ENCODE measurements around the gene S1PR1. TPM values are rescaled to one million over a fixed set of nuclear protein-coding genes. Genes with fewer than 3 reads are reported as not detected.
A peak's percentile ranks its signal among the peaks of the same experiment; 100 is the strongest.

S1PR1 gene
- total and polyA plus RNA-seq, 10 donors, result 42.5 to 219 (median 122) TPM

GRCh38 chr1:101250656-101251272 lies 13.9 kb downstream of the S1PR1 start:
- TF ChIP-seq POLR2A (IDR thresholded peaks at IDR 0.05), result no peak
- no peak for TF ChIP-seq CTCF (IDR thresholded peaks at IDR 0.05 in 8 of 11, conservative IDR thresholded peaks at IDR 0.05 in 3 of 11)
- no peak for TF ChIP-seq POLR2AphosphoS5 (IDR thresholded peaks at IDR 0.05)
- Histone ChIP-seq H3K4me3 (no peak overlapping the region), H3K9me3 (no peaks in the 10 kb centered on the region), H3K27ac (peak overlapping the region in 2 of 8 donors; percentile 5 to 24), H3K36me3 (no peaks in the 10 kb centered on the region), H3K27me3 (replicated peaks in 1 of 7) (no peaks in the 10 kb centered on the region), H3K4me1 (peaks cover 12 to 58% (median 42%) of the 10 kb centered on the region in 6 donors)
- DNase-seq, result no peak
- 52 to 68% (median 53%) methylated on average over 5 of the region's 5 CpGs for WGBS, 5 donors
- intact Hi-C loops (cut with DNase I; ENCODE audit: low total_unique reads), result no loop called here

GRCh38 chr1:101251504-101251903 lies 14.7 kb downstream of the S1PR1 start:
- no peaks in the 10 kb centered on the region for H3K36me3 ChIP-seq
- intact Hi-C loops (cut with DNase I; ENCODE audit: low total_unique reads), result no loop called here
- H3K4me1 ChIP-seq, result peaks cover 6 to 50% (median 35%) of the 10 kb centered on the region in 6 donors
- H3K4me3 ChIP-seq, result no peak overlapping the region
- no peaks in the 10 kb centered on the region for H3K27me3 ChIP-seq (replicated peaks in 1 of 7)
- H3K27ac ChIP-seq, result peak overlapping the region in 1 of 8 donors; percentile 24
- TF ChIP-seq POLR2A (IDR thresholded peaks at IDR 0.05) (no peak), POLR2AphosphoS5 (IDR thresholded peaks at IDR 0.05) (no peak), CTCF (IDR thresholded peaks at IDR 0.05 in 8 of 11, conservative IDR thresholded peaks at IDR 0.05 in 3 of 11) (no peak)
- no peaks in the 10 kb centered on the region for H3K9me3 ChIP-seq
- no peak for DNase-seq

GRCh38 chr1:101253976-101254674 lies 17.3 kb downstream of the S1PR1 start:
- DNase-seq, result no peak
- Histone ChIP-seq H3K4me3 (no peak overlapping the region), H3K27me3 (replicated peaks in 1 of 7) (no peaks in the 10 kb centered on the region), H3K36me3 (no peaks in the 10 kb centered on the region), H3K4me1 (peaks cover 5 to 47% (median 39%) of the 10 kb centered on the region in 6 donors), H3K27ac (no peak overlapping the region), H3K9me3 (no peaks in the 10 kb centered on the region)
- TF ChIP-seq POLR2A (IDR thresholded peaks at IDR 0.05) (no peak), CTCF (IDR thresholded peaks at IDR 0.05 in 8 of 11, conservative IDR thresholded peaks at IDR 0.05 in 3 of 11) (no peak), POLR2AphosphoS5 (IDR thresholded peaks at IDR 0.05) (no peak)
- intact Hi-C loops (cut with DNase I; ENCODE audit: low total_unique reads), result no loop called here
- WGBS, 5 donors, result 85 to 94% (median 91%) methylated on average over 11 of the region's 11 CpGs
